Trophoblast cell (in vitro differentiated cells and primary cell): Measurements from ENCODE around the gene ATP13A2.

ENCODE experiments used
- DNase-seq, 2 donors: peaks; one replicate each; pipeline ENCODE4 v3.0.0-alpha.2; 2016
- H2AFZ ChIP-seq: 2 replicates; pipeline ENCODE4 v1.6.1; 2013; ENCODE audit warnings: low read length, moderate library complexity, mild to moderate bottlenecking; ENCODE audit not compliant: insufficient read depth, poor library complexity
- H2AK5ac ChIP-seq: 2 replicates; pipeline ENCODE4 v1.6.1; 2013; ENCODE audit warnings: mild to moderate bottlenecking, low read length
- H2BK120ac ChIP-seq: 2 replicates; pipeline ENCODE4 v1.6.1; 2013; ENCODE audit warnings: low read length, mild to moderate bottlenecking, moderate library complexity; ENCODE audit not compliant: insufficient read depth, poor library complexity
- H2BK12ac ChIP-seq: 2 replicates; pipeline ENCODE4 v1.6.1; 2013; ENCODE audit warnings: mild to moderate bottlenecking, low read length, moderate library complexity
- H2BK5ac ChIP-seq: 2 replicates; pipeline ENCODE4 v1.6.1; 2013; ENCODE audit warnings: low read length, low read depth, moderate library complexity, mild to moderate bottlenecking; ENCODE audit not compliant: poor library complexity
- H3K14ac ChIP-seq: 2 replicates; pipeline ENCODE4 v1.6.1; 2013; ENCODE audit warnings: mild to moderate bottlenecking, low read length
- H3K18ac ChIP-seq: 2 replicates; pipeline ENCODE4 v1.6.1; 2013; ENCODE audit warnings: mild to moderate bottlenecking, low read length
- H3K23ac ChIP-seq: 2 replicates; pipeline ENCODE4 v1.6.1; 2013; ENCODE audit warnings: low read length
- H3K27ac ChIP-seq: 2 replicates; pipeline ENCODE4 v1.5.1; 2013; ENCODE audit warnings: low read depth, mild to moderate bottlenecking, inconsistent platforms, low read length, moderate library complexity
- H3K27me3 ChIP-seq: 2 replicates; pipeline ENCODE4 v1.6.1; 2013; ENCODE audit warnings: inconsistent platforms, mild to moderate bottlenecking, low read length, moderate library complexity; ENCODE audit not compliant: insufficient read depth
- H3K36me3 ChIP-seq, 2 experiments: 1 replicate in 1 of 2; 2 replicates in 1 of 2; pipeline ENCODE4 v1.6.1; 2013; ENCODE audit warnings: low read length in 2 of 2, mild to moderate bottlenecking in 2 of 2, moderate library complexity in 1 of 2; ENCODE audit not compliant: insufficient read depth in 2 of 2, control insufficient read depth in 1 of 2
- H3K4ac ChIP-seq: 2 replicates; pipeline ENCODE4 v1.6.1; 2013; ENCODE audit warnings: low read depth, mild to moderate bottlenecking, low read length, moderate library complexity
- H3K4me1 ChIP-seq, 2 experiments: 1 replicate in 1 of 2; 2 replicates in 1 of 2; pipeline ENCODE4 v1.6.1; 2013; ENCODE audit warnings: low read length in 2 of 2, mild to moderate bottlenecking in 2 of 2, moderate library complexity in 1 of 2; ENCODE audit not compliant: insufficient read depth in 2 of 2, control insufficient read depth in 1 of 2
- H3K4me2 ChIP-seq: 2 replicates; pipeline ENCODE4 v1.6.1; 2013; ENCODE audit warnings: inconsistent platforms, mild to moderate bottlenecking, low read length, moderate library complexity
- H3K4me3 ChIP-seq: 2 replicates; pipeline ENCODE4 v1.5.1; 2013; ENCODE audit warnings: mild to moderate bottlenecking, low read depth, low read length, inconsistent platforms
- H3K79me1 ChIP-seq: one replicate; pipeline ENCODE4 v1.6.1; 2013; ENCODE audit warnings: low read length
- H3K79me2 ChIP-seq: 2 replicates; pipeline ENCODE4 v1.6.1; 2013; ENCODE audit warnings: low read length, mild to moderate bottlenecking; ENCODE audit not compliant: control insufficient read depth, insufficient read depth, poor library complexity
- H3K9ac ChIP-seq: 2 replicates; pipeline ENCODE4 v1.6.1; 2013; ENCODE audit warnings: mild to moderate bottlenecking, low read length
- H3K9me3 ChIP-seq: 2 replicates; pipeline ENCODE4 v1.6.1; 2013; ENCODE audit warnings: low read depth, mild to moderate bottlenecking, control low read depth, inconsistent platforms, low read length; ENCODE audit not compliant: insufficient read depth
- H4K12ac ChIP-seq: 2 replicates; pipeline ENCODE4 v1.6.1; 2013; ENCODE audit warnings: low read depth, mild to moderate bottlenecking, low read length, moderate library complexity
- H4K8ac ChIP-seq: 2 replicates; pipeline ENCODE4 v1.6.1; 2013; ENCODE audit warnings: low read depth, mild to moderate bottlenecking, low read length, moderate library complexity
- H4K91ac ChIP-seq: one replicate; pipeline ENCODE4 v1.6.1; 2013; ENCODE audit warnings: low read depth, mild to moderate bottlenecking, low read length, moderate library complexity
- WGBS: extraction: QIAGEN DNeasy Blood & Tissue Kit; methylation state at CpG from one replicate; pipeline ENCODE4 v1.1.7; 2013; ENCODE audit warnings: missing lambda C conversion rate; ENCODE audit not compliant: insufficient read length, insufficient coverage; ENCODE audit errors: extremely low coverage; 5-methylcytosine and 5-hydroxymethylcytosine counted together

ATP13A2 gene

DNA sequence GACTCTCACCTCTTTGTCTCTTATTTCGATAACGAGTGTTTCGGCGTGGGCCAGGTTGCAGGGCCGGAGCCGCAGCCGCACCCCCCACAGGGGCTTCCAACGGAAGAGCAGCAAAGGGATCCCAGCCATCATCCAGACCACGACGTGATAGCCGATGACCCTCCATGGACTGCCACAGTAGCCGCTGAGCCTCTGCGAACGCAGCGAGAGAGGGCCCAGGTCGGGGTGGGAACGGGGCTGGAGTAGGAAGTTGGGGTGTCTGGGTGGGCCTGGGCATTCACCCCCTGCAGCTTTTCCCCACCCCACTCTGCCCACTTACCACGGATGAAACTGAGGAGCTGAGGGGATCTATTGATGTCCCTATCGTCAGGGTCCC is 6.4 kb downstream of the ATP13A2 start:
- no CpG with 5 or more reads among the region's 19 CpGs for WGBS
- Histone ChIP-seq H3K4me2 (no peak overlapping the region), H2AFZ (no peak overlapping the region), H3K4me3 (no peak overlapping the region), H3K23ac (no peak overlapping the region), H3K14ac (no peak overlapping the region), H3K4ac (no peak overlapping the region), H3K9ac (no peak overlapping the region), H2AK5ac (no peak overlapping the region), H4K91ac (no peak overlapping the region), H3K4me1 (no peaks in the 10 kb centered on the region), H3K18ac (no peak overlapping the region), H3K79me1 (no peaks in the 10 kb centered on the region), H3K27me3 (no peaks in the 10 kb centered on the region), H4K8ac (no peak overlapping the region), H2BK120ac (no peak overlapping the region), H3K79me2 (no peaks in the 10 kb centered on the region), H2BK12ac (no peak overlapping the region), H2BK5ac (no peak overlapping the region), H3K27ac (no peak overlapping the region), H3K36me3 (peaks cover 36 to 38% of the 10 kb centered on the region in 2 experiments), H4K12ac (no peak overlapping the region), H3K9me3 (no peaks in the 10 kb centered on the region)
- no peak for DNase-seq

DNA sequence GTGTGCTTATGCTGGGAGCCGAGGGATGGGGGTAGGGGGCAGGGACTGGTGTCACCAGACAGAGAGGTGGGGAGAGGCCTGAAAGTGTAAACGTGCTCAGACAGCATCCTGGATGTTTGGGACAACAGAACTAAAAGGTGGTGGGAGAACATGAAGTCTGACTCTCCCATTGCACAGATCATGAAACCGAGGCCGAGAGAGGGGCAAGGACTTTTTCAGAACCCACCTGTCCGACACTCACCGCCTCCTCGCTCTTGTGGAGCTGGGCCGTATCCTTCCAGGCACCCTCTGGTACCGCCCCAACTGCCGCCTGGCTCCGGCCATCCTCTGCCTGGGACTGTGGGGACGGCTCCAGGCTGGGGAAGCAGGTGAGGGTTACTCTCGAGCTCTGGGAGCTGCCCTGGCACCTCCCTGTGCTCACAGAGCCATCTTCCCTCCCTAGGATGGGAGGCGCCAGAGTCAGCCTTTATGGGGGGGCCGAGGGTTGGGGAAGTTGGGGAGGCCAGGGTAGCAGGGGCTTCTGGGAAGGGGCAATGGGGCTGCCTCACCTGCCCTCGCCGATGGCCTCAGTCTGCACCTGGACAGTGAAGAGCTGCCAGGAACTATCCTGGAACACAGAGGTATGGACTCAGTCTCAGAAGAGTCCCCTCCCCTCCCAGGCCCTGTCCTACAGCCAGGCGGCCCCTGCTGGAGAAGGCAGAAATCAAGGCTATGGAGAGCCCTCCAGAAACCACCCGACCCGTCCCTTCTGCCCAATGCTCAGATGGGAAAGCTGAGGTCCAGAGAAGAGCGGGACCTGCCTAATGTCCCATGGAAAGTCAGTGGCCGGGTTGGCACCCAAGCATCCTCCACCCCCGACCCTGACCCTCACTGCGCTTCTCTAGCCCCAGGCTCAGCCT is 7.0 kb downstream of the ATP13A2 start:
- H2AFZ ChIP-seq: no peak overlapping the region
- WGBS: no CpG with 5 or more reads among the region's 24 CpGs

DNA sequence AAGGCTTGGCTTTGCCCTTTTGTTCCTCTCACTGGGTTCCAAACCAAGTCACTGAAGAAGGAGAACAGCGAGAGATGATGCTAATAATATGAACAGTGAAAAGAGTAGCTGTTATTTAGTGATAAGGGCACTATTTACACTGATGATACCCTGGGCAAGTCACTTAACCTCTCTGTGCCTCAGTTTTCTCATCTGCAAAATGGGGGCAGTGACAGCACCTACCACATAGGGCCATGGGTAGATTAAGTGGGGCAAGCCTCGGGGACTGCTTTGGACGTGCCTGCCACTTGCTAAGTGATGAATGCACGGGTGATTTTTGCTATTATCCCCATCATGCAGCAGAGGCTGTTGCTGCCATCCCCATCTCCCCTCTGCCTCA is 9.2 kb downstream of the ATP13A2 start:
- no peak overlapping the region for H2BK120ac ChIP-seq
- DNase-seq: no peak
- no peak overlapping the region for H2BK5ac ChIP-seq
- no CpG with 5 or more reads among the region's 4 CpGs for WGBS
- H3K4me1 ChIP-seq: no peaks in the 10 kb centered on the region
- H3K4me3 ChIP-seq: no peak overlapping the region
- peaks cover 50 to 51% of the 10 kb centered on the region in 2 experiments for H3K36me3 ChIP-seq
- no peaks in the 10 kb centered on the region for H3K27me3 ChIP-seq
- H3K4me2 ChIP-seq: no peak overlapping the region
- H3K23ac ChIP-seq: no peak overlapping the region
- H4K91ac ChIP-seq: no peak overlapping the region
- no peak overlapping the region for H3K18ac ChIP-seq
- H3K4ac ChIP-seq: no peak overlapping the region
- no peak overlapping the region for H3K9ac ChIP-seq
- H3K79me2 ChIP-seq: no peaks in the 10 kb centered on the region
- H2AFZ ChIP-seq: no peak overlapping the region
- no peaks in the 10 kb centered on the region for H3K9me3 ChIP-seq
- H3K79me1 ChIP-seq: no peaks in the 10 kb centered on the region
- no peak overlapping the region for H3K27ac ChIP-seq
- H2AK5ac ChIP-seq: no peak overlapping the region
- H4K12ac ChIP-seq: no peak overlapping the region
- H4K8ac ChIP-seq: no peak overlapping the region
- H2BK12ac ChIP-seq: no peak overlapping the region
- H3K14ac ChIP-seq: no peak overlapping the region

More for the DNA sequence above, 7.0 kb downstream of the ATP13A2 start:
- no peak overlapping the region for H4K91ac ChIP-seq
- H3K79me1 ChIP-seq: no peaks in the 10 kb centered on the region
- H3K9ac ChIP-seq: no peak overlapping the region
- no peak overlapping the region for H3K4me2 ChIP-seq
- H3K27me3 ChIP-seq: no peaks in the 10 kb centered on the region
- H3K4me3 ChIP-seq: no peak overlapping the region
- H3K9me3 ChIP-seq: no peaks in the 10 kb centered on the region
- H3K27ac ChIP-seq: no peak overlapping the region
- H3K14ac ChIP-seq: no peak overlapping the region
- no peak overlapping the region for H2AK5ac ChIP-seq
- no peak overlapping the region for H2BK5ac ChIP-seq
- H2BK12ac ChIP-seq: no peak overlapping the region
- H4K8ac ChIP-seq: no peak overlapping the region
- no peak overlapping the region for H4K12ac ChIP-seq
- DNase-seq: no peak
- no peak overlapping the region for H3K4ac ChIP-seq
- no peak overlapping the region for H3K18ac ChIP-seq
- no peak overlapping the region for H3K23ac ChIP-seq
- no peaks in the 10 kb centered on the region for H3K4me1 ChIP-seq
- H3K79me2 ChIP-seq: no peaks in the 10 kb centered on the region
- no peak overlapping the region for H2BK120ac ChIP-seq
- H3K36me3 ChIP-seq: peaks cover 39 to 41% of the 10 kb centered on the region in 2 experiments

DNA sequence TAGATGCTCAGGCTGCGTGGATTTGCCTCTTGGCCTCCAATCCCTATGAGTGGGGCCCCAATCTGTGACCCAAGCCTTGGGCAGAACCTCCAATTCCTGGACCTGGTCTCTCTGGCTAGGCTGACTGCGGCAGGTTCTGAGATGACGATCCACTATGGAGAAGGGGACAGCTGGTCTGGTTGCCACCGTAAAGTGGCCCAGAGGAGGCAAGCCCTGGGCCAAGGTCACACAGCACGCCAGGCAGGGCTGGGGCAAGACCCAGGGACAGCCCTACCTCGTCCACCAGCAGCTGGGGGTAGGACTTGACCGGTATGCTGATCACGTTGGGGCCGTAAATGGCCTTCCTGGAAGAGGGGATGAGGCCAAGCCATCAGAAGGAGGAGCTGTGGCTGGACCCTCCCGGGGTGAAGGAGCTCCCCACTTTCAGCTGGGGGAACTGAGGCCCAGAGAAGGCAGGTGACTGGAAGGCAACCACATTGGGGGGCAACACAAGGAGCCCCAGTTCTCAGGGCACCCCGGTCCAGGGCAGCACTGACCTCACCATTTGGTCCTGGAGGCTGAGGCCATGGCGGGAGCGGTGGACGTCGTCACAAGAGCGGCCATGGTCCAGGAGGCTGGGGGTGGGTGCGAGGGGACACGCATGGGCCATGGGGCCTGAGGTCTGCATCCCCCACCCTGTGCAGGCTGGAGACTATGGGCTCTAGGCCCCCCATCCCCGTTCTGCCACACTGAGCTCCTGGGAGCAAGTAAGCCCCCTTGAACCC is 9.8 kb downstream of the ATP13A2 start:
- Histone ChIP-seq H2AK5ac (no peak overlapping the region), H3K23ac (no peak overlapping the region), H3K9me3 (no peaks in the 10 kb centered on the region), H4K8ac (no peak overlapping the region), H4K91ac (no peak overlapping the region), H3K79me1 (no peaks in the 10 kb centered on the region), H3K27me3 (no peaks in the 10 kb centered on the region), H2BK120ac (no peak overlapping the region), H2BK12ac (no peak overlapping the region), H3K14ac (no peak overlapping the region), H3K18ac (no peak overlapping the region), H3K36me3 (peaks cover 52 to 53% of the 10 kb centered on the region in 2 experiments), H2AFZ (no peak overlapping the region), H3K27ac (no peak overlapping the region), H2BK5ac (no peak overlapping the region), H3K4me3 (no peak overlapping the region), H3K4me2 (no peak overlapping the region), H3K79me2 (no peaks in the 10 kb centered on the region), H4K12ac (no peak overlapping the region), H3K4me1 (no peaks in the 10 kb centered on the region), H3K9ac (no peak overlapping the region), H3K4ac (no peak overlapping the region)
- no CpG with 5 or more reads among the region's 19 CpGs for WGBS
- DNase-seq: no peak
